ENCODE measurements around the gene GABRG1. TPM values are rescaled to one million over a fixed set of nuclear protein-coding genes. Genes with fewer than 3 reads are reported as not detected.

Gene GABRG1
- total RNA-seq, 4 donors from 2014 or later, result not detected

DNA sequence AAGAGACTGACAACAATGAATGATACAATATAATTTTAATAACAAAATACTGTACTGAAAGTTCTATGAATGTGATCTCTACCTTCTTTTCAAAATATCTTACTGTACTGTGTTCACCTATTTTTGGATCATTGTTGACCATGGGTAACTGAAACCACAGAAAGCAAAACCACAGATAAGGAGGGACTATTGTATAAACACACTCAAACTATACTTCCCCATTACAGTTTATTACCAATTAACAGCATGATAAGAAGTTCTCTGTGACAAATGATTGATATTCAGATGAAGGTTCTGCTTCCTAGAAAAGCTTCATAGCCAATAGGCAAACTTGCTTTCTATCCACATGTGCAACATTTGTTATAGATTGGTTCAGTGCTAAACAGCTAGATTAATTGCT, 50.1 kb downstream of the GABRG1 start:
- no peak for TF ChIP-seq POLR2A (IDR thresholded peaks at IDR 0.05)
- TF ChIP-seq CTCF (IDR thresholded peaks at IDR 0.05), result no peak
- DNase-seq, result no peak
- Histone ChIP-seq H3K4me1 (no peaks in the 10 kb centered on the region), H3K27me3 (no peaks in the 10 kb centered on the region), H3K36me3 (no peaks in the 10 kb centered on the region), H3K4me3 (no peak overlapping the region), H3K27ac (no peak overlapping the region), H3K9me3 (no peaks in the 10 kb centered on the region)

DNA sequence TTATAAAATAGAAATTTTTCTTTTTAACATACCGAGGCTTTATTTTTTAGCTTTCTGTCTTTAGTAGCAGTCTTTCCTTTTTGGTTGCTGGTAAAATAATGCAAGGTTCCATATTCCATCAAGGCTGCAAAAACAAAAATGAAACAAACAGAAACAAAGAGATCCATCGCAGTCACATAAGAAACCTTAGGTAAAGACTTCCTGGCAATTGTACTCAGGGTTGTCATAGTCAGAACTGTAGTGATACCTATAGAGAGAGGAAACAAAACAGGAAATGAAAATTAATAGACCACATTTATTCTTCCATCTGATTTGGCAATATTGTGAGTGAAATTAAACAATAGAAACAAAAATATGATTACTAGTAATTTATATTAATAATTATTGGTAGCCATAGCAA, 72.5 kb downstream of the GABRG1 start:
- no peak for DNase-seq
- Histone ChIP-seq H3K27ac (no peak overlapping the region), H3K4me1 (no peaks in the 10 kb centered on the region), H3K36me3 (no peaks in the 10 kb centered on the region), H3K27me3 (no peaks in the 10 kb centered on the region), H3K4me3 (no peak overlapping the region), H3K9me3 (no peaks in the 10 kb centered on the region)
- TF ChIP-seq POLR2A (IDR thresholded peaks at IDR 0.05), result no peak
- no peak for TF ChIP-seq CTCF (IDR thresholded peaks at IDR 0.05)

GRCh38 chr4:46032056-46032455, 91.8 kb downstream of the GABRG1 start:
- H3K4me1 ChIP-seq, result no peaks in the 10 kb centered on the region
- H3K27ac ChIP-seq, result no peak overlapping the region
- H3K27me3 ChIP-seq, result no peaks in the 10 kb centered on the region
- H3K9me3 ChIP-seq, result no peaks in the 10 kb centered on the region
- TF ChIP-seq CTCF (IDR thresholded peaks at IDR 0.05), result no peak
- TF ChIP-seq POLR2A (IDR thresholded peaks at IDR 0.05), result no peak
- DNase-seq, result no peak
- no peaks in the 10 kb centered on the region for H3K36me3 ChIP-seq
- no peak overlapping the region for H3K4me3 ChIP-seq

DNA sequence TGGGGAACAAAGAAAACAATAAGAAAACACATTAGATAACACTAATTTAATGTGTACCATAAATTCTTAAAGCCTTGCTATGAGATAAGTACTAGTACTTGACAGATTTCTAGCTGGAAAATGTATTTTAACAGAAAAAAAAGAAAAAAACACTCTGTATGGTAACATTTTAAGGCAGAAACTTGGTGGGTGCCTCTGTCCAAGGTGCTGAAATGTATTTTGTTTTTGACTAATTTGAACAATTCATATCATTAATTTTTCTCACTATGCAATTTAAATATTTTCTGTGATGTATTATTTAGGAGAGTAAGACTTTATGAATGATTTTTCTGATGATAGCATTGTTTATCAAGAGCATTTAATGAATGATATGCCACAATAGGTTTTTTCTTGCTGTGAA, 107.5 kb downstream of the GABRG1 start:
- Histone ChIP-seq H3K27me3 (no peaks in the 10 kb centered on the region), H3K27ac (no peak overlapping the region), H3K4me3 (no peak overlapping the region), H3K9me3 (no peaks in the 10 kb centered on the region), H3K36me3 (no peaks in the 10 kb centered on the region), H3K4me1 (no peaks in the 10 kb centered on the region)
- no peak for DNase-seq
- TF ChIP-seq POLR2A (IDR thresholded peaks at IDR 0.05) (no peak), CTCF (IDR thresholded peaks at IDR 0.05) (no peak)

- Histone ChIP-seq H3K4me1 (no peaks in the 10 kb centered on the region), H3K9me3 (no peaks in the 10 kb centered on the region), H3K4me3 (no peak overlapping the region), H3K36me3 (no peaks in the 10 kb centered on the region), H3K27ac (no peak overlapping the region), H3K27me3 (no peaks in the 10 kb centered on the region)
- TF ChIP-seq CTCF (IDR thresholded peaks at IDR 0.05) (no peak), POLR2A (IDR thresholded peaks at IDR 0.05) (no peak)
- no peak for DNase-seq
These were observed 131.1 kb downstream of the GABRG1 start for GRCh38 chr4:45992728-45993127.

- no peaks in the 10 kb centered on the region for H3K9me3 ChIP-seq
- no peaks in the 10 kb centered on the region for H3K27me3 ChIP-seq
- H3K36me3 ChIP-seq, result no peaks in the 10 kb centered on the region
- TF ChIP-seq CTCF (IDR thresholded peaks at IDR 0.05), result no peak
- no peak for TF ChIP-seq POLR2A (IDR thresholded peaks at IDR 0.05)
- H3K4me3 ChIP-seq, result no peak overlapping the region
- no peak for DNase-seq
- H3K27ac ChIP-seq, result no peak overlapping the region
- no peaks in the 10 kb centered on the region for H3K4me1 ChIP-seq
These were observed 134.1 kb downstream of the GABRG1 start for GRCh38 chr4:45989775-45990174.

Measured in Peyer's patch (tissue), 4 donors.